ENCODE results near the gene PIKFYVE.

GRCh38 chr2:208244422-208244821 lies 21.6 kb upstream of the PIKFYVE start:
- TF ChIP-seq CTCF (optimal IDR thresholded peaks at IDR 0.05 in 1 of 3, IDR thresholded peaks at IDR 0.05 in 1 of 3, conservative IDR thresholded peaks at IDR 0.05 in 1 of 3; ENCODE audit: extremely low read depth in 1 of 3, insufficient read depth in 2 of 3, low read length in 3 of 3): no peak
- no peak for TF ChIP-seq EZH2 (IDR thresholded peaks at IDR 0.05; ENCODE audit: low read length)
